ENCODE measurements around the gene N4BP2L2.

GRCh38 chr13:32476892-32477291, 61.7 kb downstream of the N4BP2L2 start:
- TF ChIP-seq POLR2AphosphoS5 (IDR thresholded peaks at IDR 0.05; ENCODE audit: low read depth, low read length) (no peak), TAF1 (IDR thresholded peaks at IDR 0.05; ENCODE audit: borderline replicate concordance, low read depth, low read length) (no peak)
